H9 (cell line): Measurements from ENCODE around the gene NPIPA5. TPM values are rescaled to one million over a fixed set of nuclear protein-coding genes. Genes with fewer than 3 reads are reported as not detected.
A peak's percentile ranks its signal among the peaks of the same experiment; 100 is the strongest.
"Not testable (repeated sequence)": the region's sequence is repeated elsewhere in the genome, so short reads cannot be mapped to it uniquely, and the experiment has no call there.

Experiments
- DNase-seq: peaks from one replicate; pipeline ENCODE4 v3.0.0-alpha.2; 2017
- H2AFZ ChIP-seq: one replicate; pipeline ENCODE4 v1.6.1; 2013; ENCODE audit warnings: mild to moderate bottlenecking, low read length, control low read depth, moderate library complexity
- H2AK5ac ChIP-seq: 2 replicates; pipeline ENCODE4 v1.6.1; 2013; ENCODE audit warnings: low read length, control low read depth, mixed read lengths; ENCODE audit not compliant: insufficient read length
- H2BK120ac ChIP-seq: one replicate; pipeline ENCODE4 v1.6.1; 2013; ENCODE audit warnings: low read depth, mild to moderate bottlenecking, low read length, control low read depth, inconsistent platforms; ENCODE audit not compliant: poor library complexity, severe bottlenecking
- H2BK12ac ChIP-seq: 2 replicates; pipeline ENCODE4 v1.6.1; 2013; ENCODE audit warnings: low read length, control low read depth, mixed read lengths, low read depth; ENCODE audit not compliant: insufficient read length
- H2BK15ac ChIP-seq: 2 replicates; pipeline ENCODE4 v1.6.1; 2013; ENCODE audit warnings: low read depth, low read length, control low read depth
- H2BK20ac ChIP-seq: one replicate; pipeline ENCODE4 v1.6.1; 2013; ENCODE audit warnings: low read depth, mild to moderate bottlenecking, low read length, control low read depth, inconsistent platforms; ENCODE audit not compliant: poor library complexity, severe bottlenecking
- H2BK5ac ChIP-seq: 2 replicates; pipeline ENCODE4 v1.6.1; 2013; ENCODE audit warnings: low read length, control low read depth, mixed read lengths; ENCODE audit not compliant: insufficient read length
- H3K14ac ChIP-seq: 2 replicates; pipeline ENCODE4 v1.6.1; 2013; ENCODE audit warnings: low read length, control low read depth; ENCODE audit not compliant: insufficient read depth
- H3K18ac ChIP-seq: 2 replicates; pipeline ENCODE4 v1.6.1; 2013; ENCODE audit warnings: low read depth, mild to moderate bottlenecking, mixed read lengths, low read length, control low read depth; ENCODE audit not compliant: insufficient read length
- H3K23ac ChIP-seq: 2 replicates; pipeline ENCODE4 v1.6.1; 2013; ENCODE audit warnings: low read length, control low read depth, mixed read lengths, low read depth; ENCODE audit not compliant: insufficient read length
- H3K23me2 ChIP-seq: 2 replicates; pipeline ENCODE4 v1.6.1; 2013; ENCODE audit warnings: low read depth, mild to moderate bottlenecking, mixed read lengths, low read length, control low read depth; ENCODE audit not compliant: insufficient read length, poor library complexity, severe bottlenecking
- H3K27ac ChIP-seq: 2 replicates; pipeline ENCODE4 v1.5.1; 2013; ENCODE audit warnings: low read length, control low read depth, mixed read lengths, low read depth; ENCODE audit not compliant: insufficient read length
- H3K27me3 ChIP-seq: 2 replicates; pipeline ENCODE4 v1.6.1; 2013; ENCODE audit warnings: low read length, control low read depth, inconsistent platforms; ENCODE audit not compliant: insufficient read depth
- H3K4ac ChIP-seq: 2 replicates; pipeline ENCODE4 v1.6.1; 2013; ENCODE audit warnings: low read depth, mild to moderate bottlenecking, control low read depth, inconsistent platforms, low read length, moderate library complexity
- H3K4me1 ChIP-seq: 2 replicates; pipeline ENCODE4 v1.6.1; 2013; ENCODE audit warnings: low read length, control low read depth, inconsistent platforms; ENCODE audit not compliant: insufficient read depth
- H3K4me2 ChIP-seq: 2 replicates; pipeline ENCODE4 v1.6.1; 2013; ENCODE audit warnings: low read length, control low read depth, mixed read lengths; ENCODE audit not compliant: insufficient read length, insufficient read depth
- H3K56ac ChIP-seq: 2 replicates; pipeline ENCODE4 v1.6.1; 2013; ENCODE audit warnings: low read depth, mild to moderate bottlenecking, mixed read lengths, low read length, control low read depth; ENCODE audit not compliant: insufficient read length
- H3K79me1 ChIP-seq: 2 replicates; pipeline ENCODE4 v1.6.1; 2013; ENCODE audit warnings: low read depth, mild to moderate bottlenecking, moderate library complexity, low read length, control low read depth, inconsistent platforms; ENCODE audit not compliant: insufficient read depth, poor library complexity, severe bottlenecking
- H3K79me2 ChIP-seq: 2 replicates; pipeline ENCODE4 v1.6.1; 2013; ENCODE audit warnings: low read length, control low read depth, inconsistent platforms; ENCODE audit not compliant: insufficient read depth
- H3K9ac ChIP-seq: 2 replicates; pipeline ENCODE4 v1.6.1; 2013; ENCODE audit warnings: low read length, control low read depth, mixed read lengths; ENCODE audit not compliant: insufficient read length; ENCODE audit errors: extremely low read depth
- H3K9me3 ChIP-seq: one replicate; pipeline ENCODE4 v1.6.1; 2013; ENCODE audit warnings: low read depth, low read length, inconsistent platforms; ENCODE audit not compliant: control insufficient read depth
- H3T11ph ChIP-seq: one replicate; pipeline ENCODE4 v1.6.1; 2013; ENCODE audit warnings: mild to moderate bottlenecking, low read length, control low read depth, inconsistent platforms
- H4K20me1 ChIP-seq: one replicate; pipeline ENCODE4 v1.6.1; 2013; ENCODE audit not compliant: control insufficient read depth, insufficient read length, insufficient read depth
- H4K5ac ChIP-seq: 2 replicates; pipeline ENCODE4 v1.6.1; 2013; ENCODE audit warnings: low read depth, mild to moderate bottlenecking, mixed read lengths, low read length, control low read depth; ENCODE audit not compliant: insufficient read length
- H4K8ac ChIP-seq: replicated peaks from 2 replicates; pipeline ENCODE4 v1.6.1; 2013; ENCODE audit warnings: low read length, control low read depth, mixed read lengths, low read depth; ENCODE audit not compliant: insufficient read length
- H4K91ac ChIP-seq: 2 replicates; pipeline ENCODE4 v1.6.1; 2013; ENCODE audit warnings: low read depth, mild to moderate bottlenecking, moderate library complexity, mixed read lengths, low read length, control low read depth; ENCODE audit not compliant: insufficient read length
- H3K27ac Mint-ChIP-seq, 3 experiments: 2 replicates in 2 of 3; 3 replicates in 1 of 3; pipeline ENCODE4 v1.8.0; 2020 to 2021; ENCODE audit warnings: mixed read lengths in 3 of 3, mild to moderate bottlenecking in 1 of 3, moderate library complexity in 1 of 3
- H3K27me3 Mint-ChIP-seq: 2 replicates; pipeline ENCODE4 v1.8.0; 2021; ENCODE audit warnings: low read depth, mild to moderate bottlenecking, moderate library complexity, mixed read lengths
- H3K36me3 Mint-ChIP-seq, 3 experiments: 2 replicates in 2 of 3; 3 replicates in 1 of 3; pipeline ENCODE4 v1.8.0; 2020 to 2021; ENCODE audit warnings: low read depth in 3 of 3, mixed read lengths in 3 of 3; ENCODE audit not compliant: insufficient read depth in 1 of 3
- H3K4me1 Mint-ChIP-seq, 2 experiments: 2 replicates each; pipeline ENCODE4 v1.8.0; 2020; ENCODE audit warnings: mixed read lengths in 2 of 2
- H3K4me3 Mint-ChIP-seq, 2 experiments: 2 replicates in 1 of 2; 3 replicates in 1 of 2; pipeline ENCODE4 v1.8.0; 2020 to 2021; ENCODE audit warnings: mild to moderate bottlenecking in 2 of 2, mixed read lengths in 2 of 2, moderate library complexity in 1 of 2
- H3K9me3 Mint-ChIP-seq, 2 experiments: 2 replicates in 1 of 2; 3 replicates in 1 of 2; pipeline ENCODE4 v1.8.0; 2020; ENCODE audit warnings: mild to moderate bottlenecking in 2 of 2, mixed read lengths in 2 of 2, moderate library complexity in 1 of 2
- CTCF ChIP-seq: fragments of 200-600 bp; sonication (generic); conservative IDR thresholded peaks from 3 replicates; pipeline ENCODE4 v1.8.0; 2021; ENCODE audit warnings: antibody characterized with exemption, mild to moderate bottlenecking
- WGBS: extraction: QIAGEN DNeasy Blood & Tissue Kit; methylation state at CpG from one replicate; pipeline ENCODE4 v1.1.7; 2013; ENCODE audit warnings: missing lambda C conversion rate, low lambda C conversion rate, mixed read lengths; ENCODE audit not compliant: insufficient read length; ENCODE audit errors: extremely low coverage; 5-methylcytosine and 5-hydroxymethylcytosine counted together
- total RNA-seq: library from RNA; stranded (reverse); gene quantifications from 2 replicates; pipeline ENCODE4 v1.2.1, GENCODE V29; 2021

Gene NPIPA5
- total RNA-seq, 1 experiment from 2014 or later = 5.2 TPM

- no peaks in the 10 kb centered on the region for H3K27me3 Mint-ChIP-seq
- H2AK5ac ChIP-seq = no peak overlapping the region
- H2BK20ac ChIP-seq = no peak overlapping the region
- no peak for TF ChIP-seq CTCF
- no peaks in the 10 kb centered on the region for H3K9me3 Mint-ChIP-seq
- H3K23ac ChIP-seq = no peak overlapping the region
- no peak overlapping the region for H3K9ac ChIP-seq
- H3K56ac ChIP-seq = no peak overlapping the region
- H2AFZ ChIP-seq = no peak overlapping the region
- H3K14ac ChIP-seq = no peak overlapping the region
- H2BK15ac ChIP-seq = no peak overlapping the region
- no peak overlapping the region for H2BK12ac ChIP-seq
- no peaks in the 10 kb centered on the region for H3K79me2 ChIP-seq
- H3K23me2 ChIP-seq = no peaks in the 10 kb centered on the region
- no peaks in the 10 kb centered on the region for H3K4me1 ChIP-seq
- H3T11ph ChIP-seq = no peak overlapping the region
- DNase-seq = no peak
- H3K27ac Mint-ChIP-seq = peak overlapping the region in 1 of 3 experiments; percentile 31; a peak in 1 of 7 replicates
- H3K4ac ChIP-seq = no peak overlapping the region
- H2BK120ac ChIP-seq = no peak overlapping the region
- no peaks in the 10 kb centered on the region for H3K36me3 Mint-ChIP-seq
- H3K9me3 ChIP-seq = no peaks in the 10 kb centered on the region
- H4K91ac ChIP-seq = no peak overlapping the region
- no peaks in the 10 kb centered on the region for H3K79me1 ChIP-seq
- H3K27ac ChIP-seq = no peak overlapping the region
- H3K4me2 ChIP-seq = no peak overlapping the region
- H4K8ac ChIP-seq = no peak overlapping the region
- no peaks in the 10 kb centered on the region for H3K4me1 Mint-ChIP-seq
- WGBS = no CpG with 5 or more reads among the region's 8 CpGs
- H4K5ac ChIP-seq = no peak overlapping the region
- no peak overlapping the region for H3K4me3 Mint-ChIP-seq
- H2BK5ac ChIP-seq = no peak overlapping the region
- no peaks in the 10 kb centered on the region for H3K27me3 ChIP-seq
- H4K20me1 ChIP-seq = no peaks in the 10 kb centered on the region
- H3K18ac ChIP-seq = no peak overlapping the region
These were observed 44.1 kb upstream of the NPIPA5 start for GRCh38 chr16:15422222-15422621.

- not testable (repeated sequence) for H3K4ac ChIP-seq, H3K18ac ChIP-seq
- WGBS = no CpG with 5 or more reads among the region's 5 CpGs
These were observed 43.6 kb upstream of the NPIPA5 start for GRCh38 chr16:15421696-15422095.

More at GRCh38 chr16:15421696-15422095, 43.6 kb upstream of the NPIPA5 start:
- not testable (repeated sequence) for H4K91ac ChIP-seq, H3K36me3 Mint-ChIP-seq, H2BK120ac ChIP-seq, H3K23ac ChIP-seq, H3K27me3 Mint-ChIP-seq, H2AK5ac ChIP-seq, H4K20me1 ChIP-seq, H3K27ac Mint-ChIP-seq, H3K4me2 ChIP-seq, H2BK5ac ChIP-seq, H2BK20ac ChIP-seq, H3K27ac ChIP-seq, H2BK12ac ChIP-seq, H3K9ac ChIP-seq, DNase-seq, H3K14ac ChIP-seq, H2BK15ac ChIP-seq, H4K5ac ChIP-seq, H3K56ac ChIP-seq, H3K4me1 ChIP-seq, H3K4me3 Mint-ChIP-seq, H3K79me2 ChIP-seq, H3K23me2 ChIP-seq, H3T11ph ChIP-seq, H3K4me1 Mint-ChIP-seq, H3K27me3 ChIP-seq, H2AFZ ChIP-seq, H3K9me3 Mint-ChIP-seq, H4K8ac ChIP-seq, H3K9me3 ChIP-seq, H3K79me1 ChIP-seq
